Heart left ventricle (tissue), 16 donors: ENCODE data around the gene PPFIA3. TPM values are rescaled to one million over a fixed set of nuclear protein-coding genes. Genes with fewer than 3 reads are reported as not detected.

Source experiments
- ATAC-seq, 4 donors: fragments of 200-7000 bp; cut with Tn5 transposase; one replicate each; pipeline ENCODE4 v1.9.1; 2020 to 2022; ENCODE audit warnings: moderate library complexity in 4 of 4, mild to moderate bottlenecking in 3 of 4, moderate number of reproducible peaks in 1 of 4
- DNase-seq, 5 donors: peaks; one replicate each; pipeline ENCODE4 v3.0.0-alpha.2; 2020
- H3K27ac ChIP-seq, 12 donors: fragments of 200-600 bp; sonication (generic) in 4 of 12; one replicate each; pipeline versions ENCODE4 v1.5.0 to v1.8.0; 2016 to 2022; ENCODE audit warnings: mild to moderate bottlenecking in 2 of 12
- H3K27me3 ChIP-seq, 9 donors: fragments of 200-600 bp; sonication (generic) in 2 of 9; one replicate each; pipeline versions ENCODE4 v1.5.1 to v1.8.0; 2016 to 2022; ENCODE audit warnings: mild to moderate bottlenecking in 3 of 9
- H3K36me3 ChIP-seq, 9 donors: fragments of 200-600 bp; sonication (generic) in 2 of 9; one replicate each; pipeline versions ENCODE4 v1.5.0 to v1.8.0; 2018 to 2022; ENCODE audit warnings: mild to moderate bottlenecking in 2 of 9
- H3K4me1 ChIP-seq, 12 donors: fragments of 200-600 bp; sonication (generic) in 4 of 12; one replicate each; pipeline versions ENCODE4 v1.5.0 to v1.8.0; 2016 to 2022; ENCODE audit warnings: mild to moderate bottlenecking in 3 of 12
- H3K4me3 ChIP-seq, 12 donors: fragments of 200-600 bp; sonication (generic) in 4 of 12; one replicate each; pipeline versions ENCODE4 v1.5.0 to v1.8.0; 2017 to 2022; ENCODE audit warnings: mild to moderate bottlenecking in 9 of 12, moderate library complexity in 4 of 12
- H3K9me3 ChIP-seq, 12 donors: fragments of 200-600 bp; sonication (generic) in 4 of 12; one replicate each; pipeline versions ENCODE4 v1.5.0 to v1.8.0; 2016 to 2022; ENCODE audit warnings: mild to moderate bottlenecking in 1 of 12
- POLR2A ChIP-seq, 2 donors: fragments of 450-650 bp; IDR thresholded peaks; one replicate each; pipeline ENCODE4 v1.6.1; 2017; ENCODE audit warnings: antibody characterized with exemption in 2 of 2, mild to moderate bottlenecking in 2 of 2, moderate library complexity in 2 of 2
- WGBS, 4 donors: extraction: QIAGEN DNeasy Blood & Tissue Kit in 2 of 4; methylation state at CpG; one replicate each; pipeline versions ENCODE4 v1.1.5 to v1.1.7; 2013 to 2018; 5-methylcytosine and 5-hydroxymethylcytosine counted together
- intact Hi-C, 10 donors: fragments of 100-400 bp; cut with DNase I; formaldehyde crosslinking; loops; one replicate each; pipeline versions ENCODE4 v1.11.1 to v1.14.2; 2022
- polyA plus RNA-seq, 2 donors: library from polyadenylated mRNA; stranded (reverse); fragments of 200-250 nt; gene quantifications; one replicate each; pipeline ENCODE4 v1.2.3, GENCODE V29; 2013
- total RNA-seq, 9 donors: library from RNA; depleted of rRNA in 2 of 9; stranded (reverse); fragments of >200 nt in 2 of 9; fragmentation: NEBNext Ultra II Directional in 3 of 9; extraction: Animal tissue kit (Norgen Biotek cat#: 25700) in 3 of 9; gene quantifications; one replicate each; pipeline versions ENCODE4 v1.1.0 to v1.2.4, GENCODE V29; 2016 to 2023
- TF ChIP-seq, protein P1 (sequence below), 12 donors: fragments of 200-600 bp; sonication (generic) in 4 of 12; IDR thresholded peaks; one replicate each; pipeline versions ENCODE4 v1.5.0 to v1.8.0; 2018 to 2022; ENCODE audit warnings: antibody characterized with exemption in 12 of 12, mild to moderate bottlenecking in 5 of 12
- donor health status: ischemic (EF 13 %, LVEDD 7.1; RV severe dilation, severe dysfunction).
- donor health status: healthy with polysubstance abuse.
- donor health status: DM: no; HTN: yes; CAD: no.
- donor health status: DM: no; HTN: no; CAD: no.
- donor health status: ischemic (EF 25% LVEDD 6.9; RV normal size, moderate dysfunction).
- donor health status: ischemic (EF 25% LVEDD 5.7; RV mildly dilated, moderate dysfunction).
- donor health status: healthy.
- donor health status: DM: yes; HTN: yes; CAD: no.
- donor health status: ischemic (EF 35%, LVEDD 5.7; RV mildly dilated, moderate dysfunction).
- donor health status: nonischemic (EF 11% LVEDD 7.7; RV severe dilation, severe dysfunction).
- donor health status: DM: yes; HTN: yes; CAD: no.
- donor health status: PGD.
- donor health status: ischemic (EF 29% LVEDD 5.4; RV normal size, mild dysfunction).
- donor health status: nonischemic (EF 23%, LVEDD 6.1; RV moderate dilation, normal function).

PPFIA3 gene
- total and polyA plus RNA-seq, 11 donors = 2.7 to 12.8 (median 5.1) TPM

DNA sequence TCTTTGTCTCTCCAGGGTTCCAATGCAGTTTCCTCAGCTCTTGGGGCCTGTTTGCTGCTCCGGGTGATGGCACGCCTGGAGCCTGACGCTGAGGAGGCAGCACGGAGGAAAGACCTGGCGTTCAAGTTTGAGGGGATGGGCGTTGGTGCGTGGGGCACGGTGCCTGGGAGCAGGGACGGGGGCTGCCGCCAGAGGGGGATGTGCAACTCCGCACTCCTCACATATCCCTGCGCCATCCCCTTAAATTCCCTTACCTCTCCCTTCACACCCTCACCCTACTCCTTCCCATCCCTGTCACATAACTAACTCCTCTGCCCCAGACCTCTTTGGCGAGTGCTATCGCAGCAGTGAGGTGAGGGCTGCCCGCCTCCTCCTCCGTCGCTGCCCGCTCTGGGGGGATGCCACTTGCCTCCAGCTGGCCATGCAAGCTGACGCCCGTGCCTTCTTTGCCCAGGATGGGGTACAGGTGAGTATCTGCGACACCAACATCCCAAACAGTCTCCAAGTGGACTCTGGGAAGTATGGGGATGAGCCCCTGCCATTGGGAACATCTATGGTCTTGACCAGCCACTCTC, 69.4 kb downstream of the PPFIA3 start:
- Histone ChIP-seq H3K36me3 (peaks cover 0 to 100% (median 79%) of the 10 kb centered on the region in 9 donors), H3K4me3 (no peak overlapping the region), H3K9me3 (peaks cover 0 to 8% (median 0%) of the 10 kb centered on the region in 12 donors), H3K27ac (peak overlapping the region in 9 of 12 donors; percentile 7 to 73 (median 55)), H3K27me3 (no peaks in the 10 kb centered on the region), H3K4me1 (peaks cover 0 to 16% (median 5%) of the 10 kb centered on the region in 12 donors)
- peak in 2 of 4 donors; percentile 20 to 23 for ATAC-seq
- TF ChIP-seq POLR2A (IDR thresholded peaks at IDR 0.05) = no peak
- TF ChIP-seq, protein P1, sequence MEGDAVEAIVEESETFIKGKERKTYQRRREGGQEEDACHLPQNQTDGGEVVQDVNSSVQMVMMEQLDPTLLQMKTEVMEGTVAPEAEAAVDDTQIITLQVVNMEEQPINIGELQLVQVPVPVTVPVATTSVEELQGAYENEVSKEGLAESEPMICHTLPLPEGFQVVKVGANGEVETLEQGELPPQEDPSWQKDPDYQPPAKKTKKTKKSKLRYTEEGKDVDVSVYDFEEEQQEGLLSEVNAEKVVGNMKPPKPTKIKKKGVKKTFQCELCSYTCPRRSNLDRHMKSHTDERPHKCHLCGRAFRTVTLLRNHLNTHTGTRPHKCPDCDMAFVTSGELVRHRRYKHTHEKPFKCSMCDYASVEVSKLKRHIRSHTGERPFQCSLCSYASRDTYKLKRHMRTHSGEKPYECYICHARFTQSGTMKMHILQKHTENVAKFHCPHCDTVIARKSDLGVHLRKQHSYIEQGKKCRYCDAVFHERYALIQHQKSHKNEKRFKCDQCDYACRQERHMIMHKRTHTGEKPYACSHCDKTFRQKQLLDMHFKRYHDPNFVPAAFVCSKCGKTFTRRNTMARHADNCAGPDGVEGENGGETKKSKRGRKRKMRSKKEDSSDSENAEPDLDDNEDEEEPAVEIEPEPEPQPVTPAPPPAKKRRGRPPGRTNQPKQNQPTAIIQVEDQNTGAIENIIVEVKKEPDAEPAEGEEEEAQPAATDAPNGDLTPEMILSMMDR (IDR thresholded peaks at IDR 0.05) = no peak
- WGBS, 4 donors = 86 to 92% (median 90%) methylated on average over 19 to 21 of the region's 21 CpGs
- intact Hi-C loops = no loop called here
- DNase-seq = no peak

DNA sequence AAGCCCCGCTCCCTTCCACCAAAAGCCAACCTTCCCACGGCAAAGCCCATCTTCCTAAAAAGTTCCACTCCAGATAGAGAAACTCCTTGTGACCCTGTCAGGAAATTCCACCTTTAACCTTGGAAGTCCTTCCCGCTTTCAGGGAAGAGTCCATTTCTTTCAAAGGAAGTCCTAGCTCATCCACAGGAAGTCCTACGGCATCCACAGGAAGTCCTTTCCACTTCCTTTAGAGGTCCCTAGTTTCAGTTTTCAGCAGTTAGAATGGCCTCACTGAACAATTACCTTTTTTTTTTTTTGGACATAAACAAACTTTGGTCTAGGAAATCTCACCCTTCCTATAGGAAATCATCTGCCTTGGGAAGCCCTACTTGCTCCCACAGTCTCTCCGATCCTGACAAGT, 69.9 kb downstream of the PPFIA3 start:
- Histone ChIP-seq H3K4me3 (no peak overlapping the region), H3K36me3 (peaks cover 0 to 100% (median 80%) of the 10 kb centered on the region in 9 donors), H3K9me3 (peaks cover 0 to 5% (median 0%) of the 10 kb centered on the region in 12 donors), H3K27ac (peak overlapping the region in 10 of 12 donors; percentile 28 to 73 (median 54)), H3K4me1 (peaks cover 0 to 16% (median 5%) of the 10 kb centered on the region in 12 donors), H3K27me3 (no peaks in the 10 kb centered on the region)
- intact Hi-C loops = no loop called here
- ATAC-seq (peak in 1 of 4 donors; percentile 62), DNase-seq (no peak)
- no peak for TF ChIP-seq POLR2A (IDR thresholded peaks at IDR 0.05)
- TF ChIP-seq, protein P1 (IDR thresholded peaks at IDR 0.05) = no peak
- WGBS, 4 donors = 61 to 71% (median 63%) methylated on average over 5 of the region's 5 CpGs

DNA sequence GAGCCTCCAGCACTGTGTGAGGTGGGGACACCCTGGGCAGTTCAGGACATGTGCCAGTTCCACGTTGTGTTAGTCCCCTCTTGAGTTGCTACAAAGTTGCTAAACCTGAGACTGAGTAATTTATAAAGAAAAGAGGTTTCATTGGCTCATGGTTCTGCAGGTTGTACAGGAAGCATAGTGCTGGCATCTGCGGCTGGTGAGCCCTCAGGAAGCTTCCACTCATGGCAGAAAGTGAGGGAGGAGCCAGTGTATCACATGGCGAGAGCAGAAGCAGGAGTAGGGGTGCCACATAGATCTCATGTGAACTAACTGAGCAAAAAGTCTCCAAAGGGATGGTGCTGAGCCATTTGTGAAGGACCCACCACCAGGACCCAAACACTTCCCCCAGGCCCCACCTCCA, 71.4 kb downstream of the PPFIA3 start:
- H3K27me3 ChIP-seq = no peaks in the 10 kb centered on the region
- H3K27ac ChIP-seq = no peak overlapping the region
- TF ChIP-seq POLR2A (IDR thresholded peaks at IDR 0.05) = no peak
- TF ChIP-seq, protein P1 (IDR thresholded peaks at IDR 0.05) = no peak
- intact Hi-C loops = loop anchor here in 1 of 10 donors (10.0 kb wide), 1 partner anchor 196 kb away; the partner anchor contains the start of genes GYS1 and RUVBL2
- H3K4me1 ChIP-seq = peaks cover 0 to 16% (median 5%) of the 10 kb centered on the region in 12 donors
- no peak for DNase-seq
- 90 to 98% (median 96%) methylated on average over 3 of the region's 3 CpGs for WGBS, 4 donors
- peaks cover 0 to 99% (median 78%) of the 10 kb centered on the region in 9 donors for H3K36me3 ChIP-seq
- no peak overlapping the region for H3K4me3 ChIP-seq
- ATAC-seq = no peak
- H3K9me3 ChIP-seq = no peaks in the 10 kb centered on the region

DNA sequence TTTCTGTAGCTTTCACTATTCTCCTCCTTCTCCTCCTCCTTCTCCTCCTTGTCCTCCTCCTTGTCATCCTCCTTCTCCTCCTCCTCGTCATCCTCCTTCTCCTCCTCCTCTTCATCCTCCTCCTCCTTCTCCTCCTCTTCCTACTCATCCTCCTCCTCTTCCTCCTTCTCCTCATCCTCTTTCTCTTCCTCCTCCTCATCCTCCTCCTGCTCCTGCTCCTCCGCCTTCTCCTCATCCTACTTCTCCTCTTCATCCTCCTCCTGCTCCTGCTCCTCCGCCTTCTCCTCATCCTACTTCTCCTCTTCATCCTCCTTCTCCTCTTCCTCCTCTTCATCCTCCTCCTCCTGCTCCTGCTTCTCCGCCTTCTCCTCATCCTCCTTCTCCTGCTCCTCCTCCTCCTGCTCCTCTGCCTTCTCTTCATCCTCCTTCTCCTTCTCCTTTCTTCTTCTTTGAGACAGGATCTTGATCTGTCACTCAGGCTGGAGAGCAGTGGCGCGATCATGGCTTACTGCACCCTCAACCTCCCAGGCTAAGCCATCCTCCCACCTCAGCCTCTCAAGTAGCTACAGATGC, 74.6 kb downstream of the PPFIA3 start:
- WGBS, 4 donors = 92 to 96% (median 94%) methylated on average over 6 of the region's 6 CpGs
- H3K27me3 ChIP-seq = no peaks in the 10 kb centered on the region
- H3K4me1 ChIP-seq = peaks cover 0 to 31% (median 9%) of the 10 kb centered on the region in 12 donors
- H3K27ac ChIP-seq = no peak overlapping the region
- peaks cover 0 to 89% (median 74%) of the 10 kb centered on the region in 9 donors for H3K36me3 ChIP-seq
- TF ChIP-seq, protein P1 (IDR thresholded peaks at IDR 0.05) = no peak
- TF ChIP-seq POLR2A (IDR thresholded peaks at IDR 0.05) = no peak
- ATAC-seq = no peak
- no peak for DNase-seq
- H3K9me3 ChIP-seq = no peaks in the 10 kb centered on the region
- intact Hi-C loops = loop anchor here in 1 of 10 donors (10.0 kb wide), 1 partner anchor 199 kb away; the partner anchor contains the start of genes GYS1 and RUVBL2
- no peak overlapping the region for H3K4me3 ChIP-seq
